ENCODE data around the gene SLC18A2. TPM values are rescaled to one million over a fixed set of nuclear protein-coding genes. Genes with fewer than 3 reads are reported as not detected.

The SLC18A2 gene
- total RNA-seq, 1 donor from 2014 or later: 12.0 TPM

GRCh38 chr10:117306674-117307073 lies 65.8 kb downstream of the SLC18A2 start:
- Mint-ChIP-seq H3K4me3 (ENCODE audit: unreplicated experiment) (no peak overlapping the region), H3K27ac (ENCODE audit: unreplicated experiment) (no peak overlapping the region)
- TF ChIP-seq CTCF (IDR thresholded peaks at IDR 0.05; ENCODE audit: partially characterized antibody, unreplicated experiment): no peak

DNA sequence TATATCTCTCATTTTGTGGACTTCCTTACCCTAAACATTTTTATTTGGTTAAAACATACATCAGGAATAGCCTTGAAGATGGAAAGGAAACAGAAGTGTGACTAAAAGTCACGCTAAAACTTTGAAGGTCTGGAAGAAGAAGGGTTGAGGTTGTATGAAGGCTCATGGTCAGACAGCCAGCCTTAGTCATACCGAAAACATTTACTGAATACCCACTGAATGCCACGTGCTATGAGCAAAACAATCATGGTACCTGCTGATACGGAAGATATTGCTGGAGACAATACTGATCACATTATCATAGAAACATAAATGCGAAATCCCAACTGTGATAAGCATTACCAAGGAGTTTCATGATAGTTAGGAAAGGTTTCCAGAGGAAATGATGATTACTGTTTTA lies 70.3 kb downstream of the SLC18A2 start:
- Mint-ChIP-seq H3K4me3 (ENCODE audit: unreplicated experiment) (no peak overlapping the region), H3K27me3 (ENCODE audit: unreplicated experiment) (no peaks in the 10 kb centered on the region)

More at GRCh38 chr10:117306674-117307073, 65.8 kb downstream of the SLC18A2 start:
- no peaks in the 10 kb centered on the region for H3K4me1 Mint-ChIP-seq (ENCODE audit: low read depth, unreplicated experiment)
- H3K27me3 Mint-ChIP-seq (ENCODE audit: unreplicated experiment): no peaks in the 10 kb centered on the region
- H3K36me3 Mint-ChIP-seq (ENCODE audit: unreplicated experiment): peaks cover 16% of the 10 kb centered on the region
- no peaks in the 10 kb centered on the region for H3K9me3 Mint-ChIP-seq (ENCODE audit: unreplicated experiment)
- DNase-seq: no peak

GRCh38 chr10:117312430-117312829 lies 71.5 kb downstream of the SLC18A2 start:
- no peaks in the 10 kb centered on the region for H3K4me1 Mint-ChIP-seq (ENCODE audit: low read depth, unreplicated experiment)
- H3K36me3 Mint-ChIP-seq (ENCODE audit: unreplicated experiment): no peaks in the 10 kb centered on the region
- H3K27ac Mint-ChIP-seq (ENCODE audit: unreplicated experiment): no peak overlapping the region
- no peak overlapping the region for H3K4me3 Mint-ChIP-seq (ENCODE audit: unreplicated experiment)
- DNase-seq: no peak
- no peak for TF ChIP-seq CTCF (IDR thresholded peaks at IDR 0.05; ENCODE audit: partially characterized antibody, unreplicated experiment)
- H3K9me3 Mint-ChIP-seq (ENCODE audit: unreplicated experiment): no peaks in the 10 kb centered on the region
- no peaks in the 10 kb centered on the region for H3K27me3 Mint-ChIP-seq (ENCODE audit: unreplicated experiment)

More for the DNA sequence above, 70.3 kb downstream of the SLC18A2 start:
- no peaks in the 10 kb centered on the region for H3K9me3 Mint-ChIP-seq (ENCODE audit: unreplicated experiment)
- no peaks in the 10 kb centered on the region for H3K4me1 Mint-ChIP-seq (ENCODE audit: low read depth, unreplicated experiment)
- DNase-seq: no peak
- H3K36me3 Mint-ChIP-seq (ENCODE audit: unreplicated experiment): no peaks in the 10 kb centered on the region
- TF ChIP-seq CTCF (IDR thresholded peaks at IDR 0.05; ENCODE audit: partially characterized antibody, unreplicated experiment): no peak
- H3K27ac Mint-ChIP-seq (ENCODE audit: unreplicated experiment): no peak overlapping the region

DNA sequence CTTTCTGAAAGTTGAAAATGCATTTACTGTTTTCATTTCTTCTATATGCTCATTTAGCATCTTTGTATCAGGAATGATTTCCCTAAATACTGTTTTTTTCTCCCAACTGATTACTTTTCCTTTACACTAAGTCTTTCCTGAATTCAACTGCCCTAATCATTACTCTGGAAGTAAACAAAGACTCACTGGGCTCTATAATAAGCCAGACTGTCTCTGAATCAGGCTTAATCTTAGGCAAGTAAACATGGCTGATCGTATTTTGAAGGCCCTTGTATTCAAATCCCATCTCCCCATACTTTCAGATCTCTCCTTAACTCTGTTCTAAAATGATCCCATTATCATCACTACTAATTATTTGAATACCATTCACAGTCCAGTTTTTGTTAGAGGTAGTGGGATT lies 72.7 kb downstream of the SLC18A2 start:
- Mint-ChIP-seq H3K27me3 (ENCODE audit: unreplicated experiment) (no peaks in the 10 kb centered on the region), H3K4me1 (ENCODE audit: low read depth, unreplicated experiment) (no peaks in the 10 kb centered on the region), H3K27ac (ENCODE audit: unreplicated experiment) (no peak overlapping the region), H3K9me3 (ENCODE audit: unreplicated experiment) (no peaks in the 10 kb centered on the region), H3K36me3 (ENCODE audit: unreplicated experiment) (no peaks in the 10 kb centered on the region), H3K4me3 (ENCODE audit: unreplicated experiment) (no peak overlapping the region)
- no peak for DNase-seq
- TF ChIP-seq CTCF (IDR thresholded peaks at IDR 0.05; ENCODE audit: partially characterized antibody, unreplicated experiment): no peak

GRCh38 chr10:117316701-117317100 lies 75.8 kb downstream of the SLC18A2 start:
- Mint-ChIP-seq H3K27me3 (ENCODE audit: unreplicated experiment) (no peaks in the 10 kb centered on the region), H3K9me3 (ENCODE audit: unreplicated experiment) (no peaks in the 10 kb centered on the region), H3K27ac (ENCODE audit: unreplicated experiment) (no peak overlapping the region), H3K36me3 (ENCODE audit: unreplicated experiment) (no peaks in the 10 kb centered on the region), H3K4me1 (ENCODE audit: low read depth, unreplicated experiment) (no peaks in the 10 kb centered on the region), H3K4me3 (ENCODE audit: unreplicated experiment) (no peak overlapping the region)
- no peak for TF ChIP-seq CTCF (IDR thresholded peaks at IDR 0.05; ENCODE audit: partially characterized antibody, unreplicated experiment)
- no peak for DNase-seq
